Caco-2 (cell line): ENCODE results near the gene SSBP2. TPM values are rescaled to one million over a fixed set of nuclear protein-coding genes. Genes with fewer than 3 reads are reported as not detected.

Experiments used
- BruUV-seq: library from RNA; stranded (reverse); fragments of 400-500 nt; replicated peaks from 2 replicates; lab custom pipeline; 2021; lab: Mats Ljungman, UMichigan
- CTCF ChIA-PET: fragments of 300-600 bp; sonication (Branson Sonifier 250); formaldehyde crosslinking; loops from one replicate; lab custom pipeline; 2022; ENCODE audit warnings: antibody characterized with exemption; lab: Charles Lee
- POLR2A ChIA-PET: fragments of 300-600 bp; sonication (Branson Sonifier 250); formaldehyde crosslinking; loops from one replicate; lab custom pipeline; 2022; ENCODE audit warnings: antibody characterized with exemption; lab: Charles Lee
- DNase-seq, 2 experiments: peaks; one replicate each; pipeline versions ENCODE4 v3.0.0 to v3.0.0-alpha.2; 2020 to 2022
- H3K27me3 ChIP-seq: replicated peaks from 2 replicates; pipeline ENCODE4 v1.6.0; 2011; ENCODE audit warnings: low read length; ENCODE audit not compliant: control insufficient read depth, insufficient read depth
- H3K36me3 ChIP-seq: 2 replicates; pipeline ENCODE4 v1.5.1; 2011; ENCODE audit warnings: low read length; ENCODE audit not compliant: control insufficient read depth, insufficient read depth
- H3K4me1 ChIP-seq: fragments of 250-450 bp; sonication (Bioruptor Pico); 2 replicates; pipeline ENCODE4 v1.5.1; 2020; ENCODE audit warnings: mild to moderate bottlenecking
- H3K4me3 ChIP-seq: 2 replicates; pipeline ENCODE4 v1.5.1; 2011; ENCODE audit warnings: low read depth, mild to moderate bottlenecking, control low read depth, low read length
- H3K9me3 ChIP-seq: fragments of 250-450 bp; sonication (Bioruptor Pico); 2 replicates; pipeline ENCODE4 v1.5.1; 2020; ENCODE audit warnings: mild to moderate bottlenecking, moderate library complexity
- H3K27ac Mint-ChIP-seq: one replicate; pipeline ENCODE4 v1.8.0; 2022; ENCODE audit warnings: mixed read lengths; ENCODE audit not compliant: unreplicated experiment
- H3K27me3 Mint-ChIP-seq: one replicate; pipeline ENCODE4 v1.8.0; 2022; ENCODE audit warnings: mixed read lengths; ENCODE audit not compliant: insufficient read depth, unreplicated experiment
- H3K36me3 Mint-ChIP-seq: one replicate; pipeline ENCODE4 v1.8.0; 2022; ENCODE audit warnings: mild to moderate bottlenecking, mixed read lengths; ENCODE audit not compliant: insufficient read depth, unreplicated experiment
- H3K4me1 Mint-ChIP-seq: one replicate; pipeline ENCODE4 v1.8.0; 2022; ENCODE audit warnings: low read depth, mixed read lengths; ENCODE audit not compliant: unreplicated experiment
- H3K4me3 Mint-ChIP-seq: one replicate; pipeline ENCODE4 v1.8.0; 2022; ENCODE audit warnings: mild to moderate bottlenecking, moderate library complexity, mixed read lengths; ENCODE audit not compliant: unreplicated experiment
- H3K9me3 Mint-ChIP-seq: one replicate; pipeline ENCODE4 v1.8.0; 2022; ENCODE audit warnings: mixed read lengths; ENCODE audit not compliant: unreplicated experiment
- intact Hi-C: fragments of 100-400 bp; cut with micrococcal nuclease; formaldehyde crosslinking; loops from one replicate; pipeline ENCODE4 v1.10.0; 2022; ENCODE audit not compliant: unreplicated experiment
- total RNA-seq: library from RNA; stranded (reverse); gene quantifications from 2 replicates; pipeline ENCODE4 v1.2.3, GENCODE V29; 2022
- TF ChIP-seq, protein P1 (sequence below), 2 experiments: fragments of 200-600 bp in 1 of 2; IDR thresholded peaks; 1 replicate in 1 of 2; 2 replicates in 1 of 2; pipeline versions ENCODE4 v1.5.1 to v1.8.0; 2011 to 2022; ENCODE audit warnings: antibody characterized with exemption in 1 of 2, control low read depth in 1 of 2, inconsistent platforms in 1 of 2, low read depth in 1 of 2, low read length in 1 of 2, mild to moderate bottlenecking in 1 of 2, moderate library complexity in 1 of 2; ENCODE audit not compliant: insufficient read depth in 1 of 2, severe bottlenecking in 1 of 2, unreplicated experiment in 1 of 2

The SSBP2 gene
- total RNA-seq, 1 experiment from 2014 or later = 2.5 TPM

DNA sequence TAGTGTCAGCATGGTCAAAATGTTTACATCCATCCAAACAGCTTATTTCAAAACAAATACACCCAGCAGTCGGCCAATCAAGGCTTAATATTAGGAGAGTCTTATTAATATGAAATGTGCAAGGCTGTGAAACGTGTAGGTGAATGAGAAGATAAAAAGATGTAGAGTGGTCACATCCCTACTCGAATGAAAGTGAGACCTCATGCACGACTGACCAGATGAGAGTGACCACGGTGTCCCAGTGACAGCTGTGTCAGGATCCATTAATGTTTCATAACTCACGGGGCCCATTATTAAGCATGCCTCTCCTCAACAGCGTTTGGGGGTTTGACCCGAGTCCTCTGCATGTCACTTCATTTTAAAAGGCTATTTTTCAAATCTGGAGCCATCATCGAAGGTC is 39.4 kb upstream of the SSBP2 start:
- no peaks in the 10 kb centered on the region for H3K4me1 ChIP-seq
- Mint-ChIP-seq H3K4me1 (no peaks in the 10 kb centered on the region), H3K27ac (no peak overlapping the region), H3K27me3 (peaks cover 4% of the 10 kb centered on the region), H3K4me3 (no peak overlapping the region), H3K36me3 (no peaks in the 10 kb centered on the region), H3K9me3 (no peaks in the 10 kb centered on the region)
- no peaks in the 10 kb centered on the region for H3K9me3 ChIP-seq
- DNase-seq = no peak
- no peaks in the 10 kb centered on the region for H3K36me3 ChIP-seq
- POLR2A ChIA-PET = no interaction called here
- intact Hi-C loops = no loop called here
- no peaks in the 10 kb centered on the region for H3K27me3 ChIP-seq
- BruUV-seq = no TSS peak
- CTCF ChIA-PET = no interaction called here
- TF ChIP-seq, protein P1, sequence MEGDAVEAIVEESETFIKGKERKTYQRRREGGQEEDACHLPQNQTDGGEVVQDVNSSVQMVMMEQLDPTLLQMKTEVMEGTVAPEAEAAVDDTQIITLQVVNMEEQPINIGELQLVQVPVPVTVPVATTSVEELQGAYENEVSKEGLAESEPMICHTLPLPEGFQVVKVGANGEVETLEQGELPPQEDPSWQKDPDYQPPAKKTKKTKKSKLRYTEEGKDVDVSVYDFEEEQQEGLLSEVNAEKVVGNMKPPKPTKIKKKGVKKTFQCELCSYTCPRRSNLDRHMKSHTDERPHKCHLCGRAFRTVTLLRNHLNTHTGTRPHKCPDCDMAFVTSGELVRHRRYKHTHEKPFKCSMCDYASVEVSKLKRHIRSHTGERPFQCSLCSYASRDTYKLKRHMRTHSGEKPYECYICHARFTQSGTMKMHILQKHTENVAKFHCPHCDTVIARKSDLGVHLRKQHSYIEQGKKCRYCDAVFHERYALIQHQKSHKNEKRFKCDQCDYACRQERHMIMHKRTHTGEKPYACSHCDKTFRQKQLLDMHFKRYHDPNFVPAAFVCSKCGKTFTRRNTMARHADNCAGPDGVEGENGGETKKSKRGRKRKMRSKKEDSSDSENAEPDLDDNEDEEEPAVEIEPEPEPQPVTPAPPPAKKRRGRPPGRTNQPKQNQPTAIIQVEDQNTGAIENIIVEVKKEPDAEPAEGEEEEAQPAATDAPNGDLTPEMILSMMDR (IDR thresholded peaks at IDR 0.05; ENCODE audit: insufficient read depth in 1 of 2, low read depth in 1 of 2, low read length in 1 of 2, severe bottlenecking in 1 of 2, unreplicated experiment in 1 of 2) = no peak
- H3K4me3 ChIP-seq = no peak overlapping the region

GRCh38 chr5:81789033-81789432 is 38.1 kb upstream of the SSBP2 start:
- DNase-seq = no peak
- H3K9me3 Mint-ChIP-seq = no peaks in the 10 kb centered on the region
- H3K27ac Mint-ChIP-seq = no peak overlapping the region
- CTCF ChIA-PET = no interaction called here
- Histone ChIP-seq H3K4me1 (no peaks in the 10 kb centered on the region), H3K27me3 (no peaks in the 10 kb centered on the region), H3K4me3 (no peak overlapping the region), H3K36me3 (no peaks in the 10 kb centered on the region), H3K9me3 (no peaks in the 10 kb centered on the region)
- no TSS peak for BruUV-seq
- intact Hi-C loops = no loop called here
- H3K27me3 Mint-ChIP-seq = no peaks in the 10 kb centered on the region
- no peaks in the 10 kb centered on the region for H3K36me3 Mint-ChIP-seq
- TF ChIP-seq, protein P1 (IDR thresholded peaks at IDR 0.05; ENCODE audit: insufficient read depth in 1 of 2, low read depth in 1 of 2, low read length in 1 of 2, severe bottlenecking in 1 of 2, unreplicated experiment in 1 of 2) = no peak
- H3K4me3 Mint-ChIP-seq = no peak overlapping the region
- POLR2A ChIA-PET = no interaction called here
- no peaks in the 10 kb centered on the region for H3K4me1 Mint-ChIP-seq

- H3K4me3 ChIP-seq = no peak overlapping the region
- no peak overlapping the region for H3K4me3 Mint-ChIP-seq
- no peaks in the 10 kb centered on the region for H3K27me3 ChIP-seq
- intact Hi-C loops = loop anchor here (1.0 kb wide), 1 partner anchor 63 kb away; no protein-coding TSS in a partner anchor
- CTCF ChIA-PET = no interaction called here
- no peak for DNase-seq
- no peaks in the 10 kb centered on the region for H3K4me1 ChIP-seq
- no peaks in the 10 kb centered on the region for H3K9me3 ChIP-seq
- TF ChIP-seq, protein P1 (IDR thresholded peaks at IDR 0.05; ENCODE audit: insufficient read depth in 1 of 2, low read depth in 1 of 2, low read length in 1 of 2, severe bottlenecking in 1 of 2, unreplicated experiment in 1 of 2) = no peak
- H3K9me3 Mint-ChIP-seq = no peaks in the 10 kb centered on the region
- H3K27me3 Mint-ChIP-seq = no peaks in the 10 kb centered on the region
- no peak overlapping the region for H3K27ac Mint-ChIP-seq
- no peaks in the 10 kb centered on the region for H3K36me3 ChIP-seq
- no peaks in the 10 kb centered on the region for H3K36me3 Mint-ChIP-seq
- POLR2A ChIA-PET = no interaction called here
- H3K4me1 Mint-ChIP-seq = no peaks in the 10 kb centered on the region
- BruUV-seq = no TSS peak
Measured at GRCh38 chr5:81788329-81788728, 37.4 kb upstream of the SSBP2 start.
